GM19043 (cell line): Measurements from ENCODE around the gene FOXP1.

Source experiments
- ATAC-seq: cut with Tn5 transposase; IDR thresholded peaks from one replicate; pipeline ENCODE4 v1.9.1; 2021; ENCODE audit warnings: low read depth; ENCODE audit not compliant: unreplicated experiment

Gene FOXP1

GRCh38 chr3:71512000-71512399, 71.5 kb downstream of the FOXP1 start:
- ATAC-seq, result peak; percentile 65

GRCh38 chr3:71511446-71511845, 72.1 kb downstream of the FOXP1 start:
- no peak for ATAC-seq

- no peak for ATAC-seq
These were observed 72.5 kb downstream of the FOXP1 start for GRCh38 chr3:71511037-71511436.

- no peak for ATAC-seq
These were observed 73.0 kb downstream of the FOXP1 start for GRCh38 chr3:71510510-71510909.

- ATAC-seq, result no peak
These were observed 74.5 kb downstream of the FOXP1 start for GRCh38 chr3:71509066-71509465.

- ATAC-seq, result no peak
These were observed 77.7 kb downstream of the FOXP1 start for GRCh38 chr3:71505767-71506350.

- no peak for ATAC-seq
These were observed 79.1 kb downstream of the FOXP1 start for GRCh38 chr3:71504250-71505036.

GRCh38 chr3:71503525-71504249, 79.8 kb downstream of the FOXP1 start:
- no peak for ATAC-seq

- no peak for ATAC-seq
These were observed 81.4 kb downstream of the FOXP1 start for GRCh38 chr3:71502066-71502625.

GRCh38 chr3:71500696-71501095, 82.8 kb downstream of the FOXP1 start:
- no peak for ATAC-seq

- ATAC-seq, result no peak
These were observed 84.2 kb downstream of the FOXP1 start for GRCh38 chr3:71499227-71499876.

- no peak for ATAC-seq
These were observed 85.0 kb downstream of the FOXP1 start for GRCh38 chr3:71498543-71498942.

- no peak for ATAC-seq
These were observed 85.5 kb downstream of the FOXP1 start for GRCh38 chr3:71497971-71498444.

GRCh38 chr3:71497367-71497897, 86.1 kb downstream of the FOXP1 start:
- no peak for ATAC-seq

GRCh38 chr3:71495708-71496472, 87.6 kb downstream of the FOXP1 start:
- ATAC-seq, result no peak

- ATAC-seq, result no peak
These were observed 89.3 kb downstream of the FOXP1 start for GRCh38 chr3:71494212-71494611.

- no peak for ATAC-seq
These were observed 90.4 kb downstream of the FOXP1 start for GRCh38 chr3:71492974-71493771.

GRCh38 chr3:71492566-71492965, 91.0 kb downstream of the FOXP1 start:
- ATAC-seq, result no peak
